Chondrocyte (in vitro differentiated cells): ENCODE data around the gene TCP10L. TPM values are rescaled to one million over a fixed set of nuclear protein-coding genes. Genes with fewer than 3 reads are reported as not detected.

Experiments used
- DNase-seq: peaks from one replicate; pipeline ENCODE4 v3.0.0; 2021; ENCODE audit warnings: mixed read lengths, low spot score
- H3K27ac Mint-ChIP-seq: one replicate; pipeline ENCODE4 v1.8.0; 2021; ENCODE audit warnings: mild to moderate bottlenecking, moderate library complexity, mixed read lengths; ENCODE audit not compliant: unreplicated experiment
- H3K27me3 Mint-ChIP-seq: 2 replicates; pipeline ENCODE4 v1.8.0; 2021; ENCODE audit warnings: low read depth, mixed read lengths
- H3K36me3 Mint-ChIP-seq: 2 replicates; pipeline ENCODE4 v1.8.0; 2021; ENCODE audit warnings: low read depth, mixed read lengths
- H3K4me1 Mint-ChIP-seq: 2 replicates; pipeline ENCODE4 v1.8.0; 2021; ENCODE audit warnings: low read depth, mild to moderate bottlenecking, mixed read lengths
- H3K4me3 Mint-ChIP-seq: one replicate; pipeline ENCODE4 v1.8.0; 2021; ENCODE audit warnings: mild to moderate bottlenecking, moderate library complexity, mixed read lengths; ENCODE audit not compliant: unreplicated experiment
- H3K9me3 Mint-ChIP-seq: 2 replicates; pipeline ENCODE4 v1.8.0; 2021; ENCODE audit warnings: low read depth, mixed read lengths
- total RNA-seq: library from RNA; stranded (reverse); gene quantifications from 3 replicates; pipeline ENCODE4 v1.2.1, GENCODE V29; 2021
- TF ChIP-seq, protein P1 (sequence below): fragments of 200-600 bp; sonication (generic); IDR thresholded peaks from 2 replicates; pipeline ENCODE4 v1.5.0; 2021; ENCODE audit warnings: antibody characterized with exemption, mild to moderate bottlenecking, moderate library complexity

Gene TCP10L
- total RNA-seq, 1 donor from 2014 or later: 0.40 TPM

DNA sequence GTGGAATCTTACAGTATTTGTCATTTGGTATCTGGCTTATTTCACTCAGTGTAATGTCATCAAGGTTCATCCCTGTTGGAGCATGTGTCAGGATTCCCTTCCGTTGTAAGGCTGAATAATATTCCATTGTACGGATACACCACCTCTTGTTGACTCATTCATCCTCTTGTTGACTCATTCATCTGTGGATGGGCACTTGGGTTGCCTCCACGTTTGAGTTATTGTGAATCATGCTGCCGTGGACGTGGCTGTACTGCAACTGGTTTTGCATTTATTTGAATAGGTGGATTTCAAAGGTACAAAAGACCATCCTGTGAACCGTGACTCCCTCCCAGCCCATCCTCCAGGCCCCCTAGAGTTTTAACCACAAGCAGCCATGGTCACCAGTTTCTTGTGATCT, 11.9 kb upstream of the TCP10L start:
- no peaks in the 10 kb centered on the region for H3K27me3 Mint-ChIP-seq
- H3K4me3 Mint-ChIP-seq: no peak overlapping the region
- TF ChIP-seq, protein P1, sequence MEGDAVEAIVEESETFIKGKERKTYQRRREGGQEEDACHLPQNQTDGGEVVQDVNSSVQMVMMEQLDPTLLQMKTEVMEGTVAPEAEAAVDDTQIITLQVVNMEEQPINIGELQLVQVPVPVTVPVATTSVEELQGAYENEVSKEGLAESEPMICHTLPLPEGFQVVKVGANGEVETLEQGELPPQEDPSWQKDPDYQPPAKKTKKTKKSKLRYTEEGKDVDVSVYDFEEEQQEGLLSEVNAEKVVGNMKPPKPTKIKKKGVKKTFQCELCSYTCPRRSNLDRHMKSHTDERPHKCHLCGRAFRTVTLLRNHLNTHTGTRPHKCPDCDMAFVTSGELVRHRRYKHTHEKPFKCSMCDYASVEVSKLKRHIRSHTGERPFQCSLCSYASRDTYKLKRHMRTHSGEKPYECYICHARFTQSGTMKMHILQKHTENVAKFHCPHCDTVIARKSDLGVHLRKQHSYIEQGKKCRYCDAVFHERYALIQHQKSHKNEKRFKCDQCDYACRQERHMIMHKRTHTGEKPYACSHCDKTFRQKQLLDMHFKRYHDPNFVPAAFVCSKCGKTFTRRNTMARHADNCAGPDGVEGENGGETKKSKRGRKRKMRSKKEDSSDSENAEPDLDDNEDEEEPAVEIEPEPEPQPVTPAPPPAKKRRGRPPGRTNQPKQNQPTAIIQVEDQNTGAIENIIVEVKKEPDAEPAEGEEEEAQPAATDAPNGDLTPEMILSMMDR: no peak
- peaks cover 3% of the 10 kb centered on the region for H3K4me1 Mint-ChIP-seq
- no peaks in the 10 kb centered on the region for H3K9me3 Mint-ChIP-seq
- H3K36me3 Mint-ChIP-seq: peaks cover 4% of the 10 kb centered on the region
- DNase-seq: no peak
- H3K27ac Mint-ChIP-seq: no peak overlapping the region

DNA sequence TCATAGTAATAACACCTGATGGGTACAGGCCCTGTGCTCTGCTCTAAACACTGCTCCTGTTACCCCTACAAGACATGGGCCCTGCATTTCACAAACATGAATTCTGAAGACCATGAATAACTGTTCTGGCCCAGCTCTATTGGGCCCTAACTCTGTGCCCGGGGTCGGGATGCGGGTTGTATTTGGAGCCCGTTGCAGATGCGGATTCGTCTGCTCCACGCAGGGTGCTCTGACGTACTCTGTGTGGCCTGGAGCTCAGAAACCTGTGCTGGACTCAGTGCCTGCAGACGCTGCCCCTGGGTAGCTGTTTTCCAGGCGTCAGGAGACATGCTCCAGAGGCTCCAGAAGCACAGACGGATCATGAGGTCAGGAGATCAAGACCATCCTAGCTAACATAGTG, 10.1 kb upstream of the TCP10L start:
- peak; percentile 59 for DNase-seq
- no peaks in the 10 kb centered on the region for H3K9me3 Mint-ChIP-seq
- H3K36me3 Mint-ChIP-seq: peaks cover 4% of the 10 kb centered on the region
- no peak overlapping the region for H3K4me3 Mint-ChIP-seq
- H3K27ac Mint-ChIP-seq: no peak overlapping the region
- TF ChIP-seq, protein P1: no peak
- H3K27me3 Mint-ChIP-seq: no peaks in the 10 kb centered on the region
- peaks cover 3% of the 10 kb centered on the region for H3K4me1 Mint-ChIP-seq

DNA sequence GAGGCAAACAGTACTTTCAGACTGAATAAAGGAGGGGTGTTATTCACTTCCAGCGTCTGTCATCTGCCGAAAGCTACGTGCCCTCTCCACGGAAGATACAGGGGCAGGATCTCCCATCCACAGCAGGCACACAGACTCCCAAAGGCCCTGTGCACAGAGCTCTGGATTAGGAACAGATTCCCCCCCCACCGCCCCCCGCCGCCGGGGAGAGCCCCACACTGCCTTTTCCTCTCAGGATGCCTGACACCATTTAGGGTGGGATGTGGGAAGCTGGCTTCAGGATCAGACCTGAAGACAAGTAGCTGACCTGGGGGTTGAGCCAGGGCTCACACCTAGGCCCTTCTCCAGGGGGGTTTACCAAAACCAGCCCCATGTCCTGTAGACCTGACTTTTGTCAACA, 8.4 kb upstream of the TCP10L start:
- no peak overlapping the region for H3K27ac Mint-ChIP-seq
- H3K9me3 Mint-ChIP-seq: no peaks in the 10 kb centered on the region
- H3K4me1 Mint-ChIP-seq: peaks cover 3% of the 10 kb centered on the region
- H3K27me3 Mint-ChIP-seq: no peaks in the 10 kb centered on the region
- TF ChIP-seq, protein P1: no peak
- no peak overlapping the region for H3K4me3 Mint-ChIP-seq
- no peaks in the 10 kb centered on the region for H3K36me3 Mint-ChIP-seq
- peak; percentile 41 for DNase-seq

DNA sequence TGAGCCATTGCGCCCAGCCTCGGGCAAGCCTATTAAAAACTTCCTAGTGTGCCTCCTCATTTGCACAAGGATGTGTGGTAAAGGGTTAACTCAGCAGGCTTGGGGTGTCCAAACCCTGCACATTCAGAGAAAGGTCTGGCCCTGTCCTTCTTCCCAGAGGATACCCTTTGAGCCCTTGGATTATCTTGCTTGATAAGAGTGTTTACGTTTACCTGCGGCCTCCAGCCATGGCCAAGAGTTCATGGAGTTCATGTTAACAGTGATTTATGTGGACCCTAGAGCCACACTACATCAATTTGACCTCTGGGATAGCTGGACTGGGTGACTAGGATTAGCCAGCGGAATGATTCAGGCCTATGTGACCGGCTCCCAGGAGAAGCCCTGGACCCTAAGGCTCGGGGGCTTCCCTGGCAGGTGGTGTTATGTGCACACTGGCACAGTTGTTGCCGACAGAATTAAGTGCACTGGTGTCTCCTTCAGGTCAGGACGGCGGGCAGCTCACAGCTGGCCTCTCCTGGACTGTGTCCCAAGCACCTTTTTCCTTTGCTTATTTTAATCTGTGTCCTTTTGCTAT, 7.7 kb upstream of the TCP10L start:
- H3K4me3 Mint-ChIP-seq: no peak overlapping the region
- H3K36me3 Mint-ChIP-seq: no peaks in the 10 kb centered on the region
- DNase-seq: peak; percentile 43
- no peaks in the 10 kb centered on the region for H3K9me3 Mint-ChIP-seq
- H3K27ac Mint-ChIP-seq: no peak overlapping the region
- no peaks in the 10 kb centered on the region for H3K27me3 Mint-ChIP-seq
- TF ChIP-seq, protein P1: no peak
- peaks cover 3% of the 10 kb centered on the region for H3K4me1 Mint-ChIP-seq

DNA sequence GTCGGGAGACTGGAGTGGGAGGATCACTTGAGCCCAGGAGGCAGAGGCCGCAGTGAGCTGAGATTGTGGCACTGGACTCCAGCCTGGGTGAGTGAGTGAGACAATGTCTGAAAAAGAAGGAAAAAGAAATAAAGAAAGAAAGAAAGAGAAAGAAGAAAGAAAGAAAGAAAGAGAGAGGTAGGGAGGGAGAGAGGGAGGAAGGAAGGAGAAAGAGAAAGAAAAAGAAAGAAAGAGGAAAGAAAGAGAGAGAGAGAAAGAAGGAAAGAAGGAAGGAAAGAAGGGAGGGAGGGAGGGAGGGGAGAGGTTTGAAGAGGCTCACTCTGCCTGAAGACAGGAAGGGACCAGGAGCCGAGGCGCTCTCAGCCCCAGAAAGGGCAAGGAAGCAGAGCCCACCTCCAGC, 4.8 kb upstream of the TCP10L start:
- Mint-ChIP-seq H3K4me1 (no peaks in the 10 kb centered on the region), H3K4me3 (no peak overlapping the region), H3K9me3 (no peaks in the 10 kb centered on the region), H3K27me3 (peaks cover 4% of the 10 kb centered on the region), H3K27ac (no peak overlapping the region), H3K36me3 (no peaks in the 10 kb centered on the region)
- TF ChIP-seq, protein P1: no peak
- DNase-seq: no peak
